ENCODE results near the gene CACNA1B. TPM values are rescaled to one million over a fixed set of nuclear protein-coding genes. Genes with fewer than 3 reads are reported as not detected.

CACNA1B gene
- total RNA-seq, 6 experiments from 2014 or later, result not detected

DNA sequence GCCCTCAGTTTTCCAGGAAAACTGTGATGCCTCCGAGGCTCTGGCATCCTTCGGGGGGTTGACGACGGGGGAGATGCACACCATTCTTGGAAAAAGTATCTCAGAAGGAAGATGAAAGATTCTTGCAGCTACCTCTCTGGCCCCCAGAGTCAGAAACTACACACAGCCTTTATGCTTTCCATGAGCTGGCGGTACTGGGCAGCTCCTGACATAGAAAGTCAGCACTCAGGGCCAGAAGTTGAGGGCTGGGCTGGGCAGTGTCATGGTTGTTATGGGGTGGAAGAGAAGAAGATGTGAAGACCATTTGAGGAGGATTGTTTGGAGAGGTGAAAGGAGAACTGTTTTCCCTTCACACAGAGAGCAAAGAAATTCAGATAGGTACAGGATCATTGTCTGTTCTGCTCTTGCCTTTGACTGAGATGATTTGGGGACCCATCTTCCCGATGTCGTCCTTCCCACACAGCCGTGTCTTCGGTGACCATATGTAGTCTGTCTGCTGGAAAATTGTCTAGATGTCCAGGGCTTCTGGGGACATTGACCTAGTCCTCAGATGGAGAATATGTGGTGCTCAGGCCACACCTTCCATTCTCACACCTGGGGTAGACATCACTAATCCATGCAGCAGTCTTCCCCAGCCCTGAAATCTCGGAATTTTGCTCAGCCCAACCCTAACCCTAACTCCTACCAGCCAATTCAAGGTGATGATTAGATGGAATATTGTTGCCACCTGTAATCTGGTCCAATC, 237.1 kb downstream of the CACNA1B start:
- Mint-ChIP-seq H3K27ac (no peak overlapping the region), H3K36me3 (ENCODE audit: low read depth) (peaks cover 11% of the 10 kb centered on the region), H3K4me3 (no peak overlapping the region), H3K4me1 (ENCODE audit: low read depth) (no peaks in the 10 kb centered on the region), H3K9me3 (peaks cover 66% of the 10 kb centered on the region), H3K27me3 (ENCODE audit: insufficient read depth) (peaks cover 6% of the 10 kb centered on the region; the same call in 1 of the 2 replicates)
- TF ChIP-seq, protein P1, sequence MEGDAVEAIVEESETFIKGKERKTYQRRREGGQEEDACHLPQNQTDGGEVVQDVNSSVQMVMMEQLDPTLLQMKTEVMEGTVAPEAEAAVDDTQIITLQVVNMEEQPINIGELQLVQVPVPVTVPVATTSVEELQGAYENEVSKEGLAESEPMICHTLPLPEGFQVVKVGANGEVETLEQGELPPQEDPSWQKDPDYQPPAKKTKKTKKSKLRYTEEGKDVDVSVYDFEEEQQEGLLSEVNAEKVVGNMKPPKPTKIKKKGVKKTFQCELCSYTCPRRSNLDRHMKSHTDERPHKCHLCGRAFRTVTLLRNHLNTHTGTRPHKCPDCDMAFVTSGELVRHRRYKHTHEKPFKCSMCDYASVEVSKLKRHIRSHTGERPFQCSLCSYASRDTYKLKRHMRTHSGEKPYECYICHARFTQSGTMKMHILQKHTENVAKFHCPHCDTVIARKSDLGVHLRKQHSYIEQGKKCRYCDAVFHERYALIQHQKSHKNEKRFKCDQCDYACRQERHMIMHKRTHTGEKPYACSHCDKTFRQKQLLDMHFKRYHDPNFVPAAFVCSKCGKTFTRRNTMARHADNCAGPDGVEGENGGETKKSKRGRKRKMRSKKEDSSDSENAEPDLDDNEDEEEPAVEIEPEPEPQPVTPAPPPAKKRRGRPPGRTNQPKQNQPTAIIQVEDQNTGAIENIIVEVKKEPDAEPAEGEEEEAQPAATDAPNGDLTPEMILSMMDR (IDR thresholded peaks at IDR 0.05), result no peak
- no peak for DNase-seq

GRCh38 chr9:138115506-138115905, 237.9 kb downstream of the CACNA1B start:
- H3K27me3 Mint-ChIP-seq (ENCODE audit: insufficient read depth), result peaks cover 6% of the 10 kb centered on the region; the same call in 1 of the 2 replicates
- H3K4me1 Mint-ChIP-seq (ENCODE audit: low read depth), result no peaks in the 10 kb centered on the region
- TF ChIP-seq, protein P1 (IDR thresholded peaks at IDR 0.05), result no peak
- H3K27ac Mint-ChIP-seq, result no peak overlapping the region
- peaks cover 68% of the 10 kb centered on the region for H3K9me3 Mint-ChIP-seq
- no peak overlapping the region for H3K4me3 Mint-ChIP-seq
- H3K36me3 Mint-ChIP-seq (ENCODE audit: low read depth), result peaks cover 11% of the 10 kb centered on the region
- DNase-seq, result no peak

GRCh38 chr9:138116521-138116920, 238.9 kb downstream of the CACNA1B start:
- H3K27me3 Mint-ChIP-seq (ENCODE audit: insufficient read depth), result peaks cover 6% of the 10 kb centered on the region; the same call in 1 of the 2 replicates
- H3K27ac Mint-ChIP-seq, result no peak overlapping the region
- no peak for DNase-seq
- TF ChIP-seq, protein P1 (IDR thresholded peaks at IDR 0.05), result no peak
- H3K9me3 Mint-ChIP-seq, result peaks cover 65% of the 10 kb centered on the region
- no peaks in the 10 kb centered on the region for H3K4me1 Mint-ChIP-seq (ENCODE audit: low read depth)
- no peak overlapping the region for H3K4me3 Mint-ChIP-seq
- H3K36me3 Mint-ChIP-seq (ENCODE audit: low read depth), result peaks cover 11% of the 10 kb centered on the region

- no peak overlapping the region for H3K4me3 Mint-ChIP-seq
- peaks cover 11% of the 10 kb centered on the region for H3K36me3 Mint-ChIP-seq (ENCODE audit: low read depth)
- DNase-seq, result no peak
- H3K27me3 Mint-ChIP-seq (ENCODE audit: insufficient read depth), result peaks cover 4% of the 10 kb centered on the region; the same call in 1 of the 2 replicates
- no peaks in the 10 kb centered on the region for H3K4me1 Mint-ChIP-seq (ENCODE audit: low read depth)
- no peak overlapping the region for H3K27ac Mint-ChIP-seq
- TF ChIP-seq, protein P1 (IDR thresholded peaks at IDR 0.05), result no peak
- H3K9me3 Mint-ChIP-seq, result peaks cover 68% of the 10 kb centered on the region
These were observed 239.6 kb downstream of the CACNA1B start for GRCh38 chr9:138117101-138117750.

DNA sequence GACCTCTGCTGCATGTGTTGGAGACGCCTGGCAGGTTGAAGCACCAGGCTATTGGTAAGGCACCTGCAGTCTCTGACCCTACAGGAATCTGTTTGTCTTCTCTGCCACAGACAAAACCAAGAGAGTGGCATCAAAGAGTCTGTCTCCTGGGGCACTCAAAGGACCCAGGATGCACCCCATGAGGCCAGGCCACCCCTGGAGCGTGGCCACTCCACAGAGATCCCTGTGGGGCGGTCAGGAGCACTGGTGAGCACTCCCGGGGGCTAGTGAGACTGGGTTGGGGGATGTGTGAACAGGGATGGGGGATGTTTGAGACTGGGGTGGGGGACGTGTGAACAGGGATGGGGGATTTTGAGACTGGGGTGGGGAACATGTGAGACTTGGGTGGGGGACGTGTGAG, 240.3 kb downstream of the CACNA1B start:
- Mint-ChIP-seq H3K9me3 (peaks cover 68% of the 10 kb centered on the region), H3K27ac (no peak overlapping the region), H3K36me3 (ENCODE audit: low read depth) (peaks cover 5% of the 10 kb centered on the region), H3K27me3 (ENCODE audit: insufficient read depth) (peaks cover 4% of the 10 kb centered on the region; the same call in 1 of the 2 replicates), H3K4me1 (ENCODE audit: low read depth) (no peaks in the 10 kb centered on the region), H3K4me3 (no peak overlapping the region)
- TF ChIP-seq, protein P1 (IDR thresholded peaks at IDR 0.05), result no peak
- no peak for DNase-seq

Data from HFFc6 (cell line).